Right renal pelvis (tissue), 4 donors: ENCODE data around the gene APBB2. TPM values are rescaled to one million over a fixed set of nuclear protein-coding genes. Genes with fewer than 3 reads are reported as not detected.

ENCODE experiments used
- DNase-seq, 4 donors: peaks; one replicate each; pipeline ENCODE4 v3.0.0-alpha.2; 2013; ENCODE audit warnings: low read depth in 4 of 4, low spot score in 3 of 4, missing footprints in 1 of 4
- polyA plus RNA-seq, 4 donors: library from polyadenylated mRNA; unstranded; fragments of 120-200 nt; gene quantifications; one replicate each; pipeline ENCODE4 v1.2.1, GENCODE V29; 2013; ENCODE audit not compliant: insufficient read length in 4 of 4

Gene APBB2
- polyA plus RNA-seq: 10 to 100 TPM; 43.8 to 55.1 (median 52.6) TPM

GRCh38 chr4:41214136-41214824 is at the start of gene APBB2:
APBB2 (minus strand) TSS chr4:41214542; CDS start chr4:41033254, 181,288 bp downstream.
- DNase-seq: peak; percentile 90 to 96 (median 94)

- no peak for DNase-seq
Observed at GRCh38 chr4:41262198-41262597, 47.9 kb upstream of the APBB2 start.

- no peak for DNase-seq
Observed at GRCh38 chr4:41260116-41260733, 45.9 kb upstream of the APBB2 start.

GRCh38 chr4:41258783-41259182 is 44.4 kb upstream of the APBB2 start:
- no peak for DNase-seq

- DNase-seq: no peak
Observed at GRCh38 chr4:41257906-41258305, 43.6 kb upstream of the APBB2 start.

- peak in 1 of 4 donors; percentile 21 for DNase-seq
Observed at GRCh38 chr4:41257257-41257901, 43.0 kb upstream of the APBB2 start.

- peak in 3 of 4 donors; percentile 52 to 72 (median 60) for DNase-seq
Observed at GRCh38 chr4:41256740-41257256, 42.5 kb upstream of the APBB2 start, which contains the start of gene UCHL1. UCHL1 (plus strand) TSS chr4:41256928; CDS start chr4:41256977, 49 bp downstream.

- DNase-seq: peak in 1 of 4 donors; percentile 17
Observed at GRCh38 chr4:41256131-41256739, 41.9 kb upstream of the APBB2 start.

- DNase-seq: no peak
Observed at GRCh38 chr4:41245983-41246382, 31.6 kb upstream of the APBB2 start.

- DNase-seq: no peak
Observed at GRCh38 chr4:41241919-41242318, 27.6 kb upstream of the APBB2 start.

GRCh38 chr4:41236508-41236907 is 22.2 kb upstream of the APBB2 start:
- no peak for DNase-seq

GRCh38 chr4:41236032-41236431 is 21.7 kb upstream of the APBB2 start:
- no peak for DNase-seq

GRCh38 chr4:41232856-41233255 is 18.5 kb upstream of the APBB2 start:
- no peak for DNase-seq

GRCh38 chr4:41232406-41232805 is 18.1 kb upstream of the APBB2 start:
- no peak for DNase-seq

- DNase-seq: no peak
Observed at GRCh38 chr4:41227902-41228301, 13.6 kb upstream of the APBB2 start.

- no peak for DNase-seq
Observed at GRCh38 chr4:41221850-41222645, 7.7 kb upstream of the APBB2 start.

GRCh38 chr4:41219421-41219950 is 5.1 kb upstream of the APBB2 start:
- no peak for DNase-seq

GRCh38 chr4:41218703-41219102 is 4.4 kb upstream of the APBB2 start:
- no peak for DNase-seq

- DNase-seq: no peak
Observed at GRCh38 chr4:41217374-41217773, 3.0 kb upstream of the APBB2 start.

GRCh38 chr4:41217020-41217333 is 2.6 kb upstream of the APBB2 start:
- no peak for DNase-seq
